Karpas-422 (cell line): ENCODE measurements around the gene LNPEP. TPM values are rescaled to one million over a fixed set of nuclear protein-coding genes. Genes with fewer than 3 reads are reported as not detected.

Experiments used
- DNase-seq: peaks from one replicate; pipeline ENCODE4 v3.0.0-alpha.2; 2015
- H2AFZ ChIP-seq: fragments of 200-600 bp; sonication (generic); 2 replicates; pipeline ENCODE4 v1.6.1; 2014; ENCODE audit warnings: antibody characterized with exemption, low read length, mixed read lengths
- H3K27ac ChIP-seq: fragments of 200-600 bp; sonication (generic); 2 replicates; pipeline ENCODE4 v1.5.1; 2014; ENCODE audit warnings: mild to moderate bottlenecking, low read length, moderate library complexity
- H3K27me3 ChIP-seq: fragments of 200-600 bp; sonication (generic); 2 replicates; pipeline ENCODE4 v1.6.1; 2014; ENCODE audit warnings: low read length, mixed read lengths
- H3K36me3 ChIP-seq: fragments of 200-600 bp; sonication (generic); 2 replicates; pipeline ENCODE4 v1.6.1; 2014; ENCODE audit warnings: low read length, mixed read lengths; ENCODE audit not compliant: insufficient read depth
- H3K4me1 ChIP-seq: fragments of 200-600 bp; sonication (generic); 2 replicates; pipeline ENCODE4 v1.6.1; 2014; ENCODE audit warnings: mild to moderate bottlenecking, low read length, mixed read lengths
- H3K4me2 ChIP-seq: fragments of 200-600 bp; sonication (generic); 2 replicates; pipeline ENCODE4 v1.6.1; 2014; ENCODE audit warnings: low read length, low read depth, mild to moderate bottlenecking; ENCODE audit not compliant: poor library complexity, severe bottlenecking
- H3K4me3 ChIP-seq: fragments of 200-600 bp; sonication (generic); 2 replicates; pipeline ENCODE4 v1.5.1; 2014; ENCODE audit warnings: mild to moderate bottlenecking, antibody characterized with exemption, low read length, mixed read lengths
- H3K79me2 ChIP-seq: fragments of 200-600 bp; sonication (generic); 2 replicates; pipeline ENCODE4 v1.6.1; 2014; ENCODE audit warnings: mild to moderate bottlenecking, low read length, mixed read lengths
- H3K9ac ChIP-seq: fragments of 200-600 bp; sonication (generic); 2 replicates; pipeline ENCODE4 v1.6.0; 2014; ENCODE audit warnings: low read length
- H3K9me2 ChIP-seq: fragments of 200-600 bp; sonication (generic), shearing (Covaris generic); replicated peaks from 2 replicates; pipeline ENCODE4 v1.6.0; 2014; ENCODE audit warnings: mild to moderate bottlenecking, low read length, moderate library complexity; ENCODE audit not compliant: insufficient read depth
- H3K9me3 ChIP-seq: fragments of 300-700, 200-600 bp; sonication (generic); 2 replicates; pipeline ENCODE4 v1.6.1; 2014; ENCODE audit warnings: low read length, mixed read lengths
- H4K20me1 ChIP-seq: fragments of 200-600 bp; sonication (generic); 2 replicates; pipeline ENCODE4 v1.6.1; 2014; ENCODE audit warnings: mild to moderate bottlenecking, antibody characterized with exemption, low read length, low read depth; ENCODE audit not compliant: insufficient read depth
- total RNA-seq: library from RNA; depleted of rRNA; stranded (reverse); fragments of >200 nt; shearing (Covaris generic); gene quantifications from 2 replicates; pipeline ENCODE4 v1.2.3, GENCODE V29; 2014; ENCODE audit warnings: low replicate concordance

LNPEP gene
- total RNA-seq, 1 experiment from 2014 or later: 92.3 TPM

GRCh38 chr5:96904054-96904931 lies 31.6 kb upstream of the LNPEP start:
- Histone ChIP-seq H3K4me3 (no peak overlapping the region), H3K9me3 (no peaks in the 10 kb centered on the region)

GRCh38 chr5:96905864-96906263 lies 30.0 kb upstream of the LNPEP start:
- Histone ChIP-seq H3K4me3 (no peak overlapping the region), H3K4me1 (no peaks in the 10 kb centered on the region), H2AFZ (no peak overlapping the region), H3K9ac (no peak overlapping the region), H3K79me2 (no peaks in the 10 kb centered on the region), H3K27ac (no peak overlapping the region), H3K4me2 (no peak overlapping the region), H3K36me3 (peaks cover 38% of the 10 kb centered on the region), H3K9me3 (no peaks in the 10 kb centered on the region), H3K9me2 (no peaks in the 10 kb centered on the region), H4K20me1 (no peaks in the 10 kb centered on the region), H3K27me3 (no peaks in the 10 kb centered on the region)
- DNase-seq: no peak

More at GRCh38 chr5:96904054-96904931, 31.6 kb upstream of the LNPEP start:
- H3K79me2 ChIP-seq: no peaks in the 10 kb centered on the region
- H3K27ac ChIP-seq: no peak overlapping the region
- no peak overlapping the region for H3K9ac ChIP-seq
- no peaks in the 10 kb centered on the region for H3K27me3 ChIP-seq
- DNase-seq: no peak
- no peaks in the 10 kb centered on the region for H3K4me1 ChIP-seq
- H3K36me3 ChIP-seq: peaks cover 38% of the 10 kb centered on the region
- H3K4me2 ChIP-seq: no peak overlapping the region
- H3K9me2 ChIP-seq: no peaks in the 10 kb centered on the region
- H4K20me1 ChIP-seq: no peaks in the 10 kb centered on the region
- H2AFZ ChIP-seq: no peak overlapping the region

DNA sequence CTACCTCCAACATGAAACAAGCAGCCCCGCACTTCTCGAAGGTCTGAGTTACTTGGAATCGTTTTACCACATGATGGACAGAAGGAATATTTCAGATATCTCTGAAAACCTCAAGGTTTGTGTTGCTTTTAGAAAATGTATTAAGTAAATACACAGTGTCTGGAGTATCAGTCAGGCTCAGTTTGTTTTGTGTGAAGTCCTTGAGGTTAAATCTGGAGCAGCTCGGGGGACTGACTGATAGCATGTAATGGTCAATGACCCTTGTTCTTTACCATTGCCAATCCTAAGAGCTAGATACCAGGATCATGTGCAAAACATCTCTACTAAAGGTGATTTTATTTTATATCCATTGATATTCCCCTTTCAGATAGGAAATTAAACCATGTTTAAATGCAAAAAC lies 26.9 kb upstream of the LNPEP start:
- H4K20me1 ChIP-seq: no peaks in the 10 kb centered on the region
- H3K9ac ChIP-seq: no peak overlapping the region
- no peak overlapping the region for H3K4me3 ChIP-seq
- H3K27me3 ChIP-seq: no peaks in the 10 kb centered on the region
- H3K4me2 ChIP-seq: no peak overlapping the region
- no peaks in the 10 kb centered on the region for H3K79me2 ChIP-seq
- H2AFZ ChIP-seq: no peak overlapping the region
- H3K4me1 ChIP-seq: no peaks in the 10 kb centered on the region
- no peak for DNase-seq
- H3K9me3 ChIP-seq: no peaks in the 10 kb centered on the region
- H3K36me3 ChIP-seq: peaks cover 17% of the 10 kb centered on the region; the same call in 1 of the 2 replicates
- no peaks in the 10 kb centered on the region for H3K9me2 ChIP-seq
- no peak overlapping the region for H3K27ac ChIP-seq

DNA sequence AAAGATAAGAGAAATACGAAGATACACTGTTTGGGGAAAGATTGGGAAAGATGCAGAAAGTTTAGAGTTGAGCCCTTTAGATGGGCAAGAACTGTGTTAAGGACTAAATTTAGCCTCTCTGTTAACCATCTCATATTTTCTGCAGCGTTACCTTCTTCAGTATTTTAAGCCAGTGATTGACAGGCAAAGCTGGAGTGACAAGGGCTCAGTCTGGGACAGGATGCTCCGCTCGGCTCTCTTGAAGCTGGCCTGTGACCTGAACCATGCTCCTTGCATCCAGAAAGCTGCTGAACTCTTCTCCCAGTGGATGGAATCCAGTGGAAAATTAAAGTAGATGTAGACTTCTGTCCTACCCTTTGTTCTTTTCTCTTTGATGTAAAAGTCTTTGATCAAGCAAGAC lies 26.4 kb upstream of the LNPEP start:
- no peak overlapping the region for H2AFZ ChIP-seq
- H3K4me3 ChIP-seq: no peak overlapping the region
- DNase-seq: no peak
- peaks cover 21% of the 10 kb centered on the region; the same call in 1 of the 2 replicates for H3K36me3 ChIP-seq
- no peaks in the 10 kb centered on the region for H3K9me2 ChIP-seq
- no peaks in the 10 kb centered on the region for H3K79me2 ChIP-seq
- no peaks in the 10 kb centered on the region for H3K27me3 ChIP-seq
- H3K9me3 ChIP-seq: no peaks in the 10 kb centered on the region
- no peak overlapping the region for H3K4me2 ChIP-seq
- H4K20me1 ChIP-seq: no peaks in the 10 kb centered on the region
- H3K9ac ChIP-seq: no peak overlapping the region
- no peak overlapping the region for H3K27ac ChIP-seq
- H3K4me1 ChIP-seq: no peaks in the 10 kb centered on the region

DNA sequence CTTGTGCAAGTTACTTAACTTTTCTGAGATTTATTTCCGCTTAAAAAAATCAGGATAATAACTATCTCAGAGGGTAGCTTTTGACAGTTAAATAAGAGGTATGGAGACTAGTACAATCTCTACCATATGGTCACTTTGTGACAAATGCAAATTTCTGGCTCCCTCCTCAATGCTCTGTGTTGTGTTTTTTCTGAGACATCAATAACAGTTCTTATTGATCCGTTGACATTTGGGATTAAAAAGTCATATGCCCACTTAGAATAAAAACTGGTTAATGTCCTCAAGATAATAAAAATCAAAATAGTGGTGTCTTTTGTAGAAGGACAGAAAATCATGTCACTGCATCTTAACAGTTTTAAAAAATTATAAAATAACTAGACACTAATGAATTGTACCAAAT lies 24.7 kb upstream of the LNPEP start:
- no peak for DNase-seq
- Histone ChIP-seq H3K4me3 (no peak overlapping the region), H3K4me1 (no peaks in the 10 kb centered on the region), H3K9me2 (no peaks in the 10 kb centered on the region), H3K79me2 (no peaks in the 10 kb centered on the region), H3K4me2 (no peak overlapping the region), H3K9ac (no peak overlapping the region), H3K9me3 (no peaks in the 10 kb centered on the region), H3K27ac (no peak overlapping the region), H2AFZ (no peak overlapping the region), H3K36me3 (peaks cover 24% of the 10 kb centered on the region; the same call in 1 of the 2 replicates), H3K27me3 (no peaks in the 10 kb centered on the region), H4K20me1 (no peaks in the 10 kb centered on the region)

GRCh38 chr5:96913233-96913632 lies 22.6 kb upstream of the LNPEP start:
- Histone ChIP-seq H3K79me2 (no peaks in the 10 kb centered on the region), H3K27ac (no peak overlapping the region), H2AFZ (no peak overlapping the region), H3K9me2 (no peaks in the 10 kb centered on the region), H4K20me1 (no peaks in the 10 kb centered on the region), H3K9ac (no peak overlapping the region), H3K4me3 (no peak overlapping the region), H3K27me3 (no peaks in the 10 kb centered on the region), H3K9me3 (no peaks in the 10 kb centered on the region), H3K36me3 (peaks cover 27% of the 10 kb centered on the region; the same call in 1 of the 2 replicates), H3K4me2 (no peak overlapping the region), H3K4me1 (no peaks in the 10 kb centered on the region)
- DNase-seq: no peak

GRCh38 chr5:96919754-96920197 lies 16.1 kb upstream of the LNPEP start:
- no peak overlapping the region for H3K9ac ChIP-seq
- no peaks in the 10 kb centered on the region for H3K27me3 ChIP-seq
- no peak overlapping the region for H2AFZ ChIP-seq
- H3K9me2 ChIP-seq: no peaks in the 10 kb centered on the region
- H3K4me3 ChIP-seq: no peak overlapping the region
- peaks cover 30% of the 10 kb centered on the region for H3K4me1 ChIP-seq
- no peak overlapping the region for H3K4me2 ChIP-seq
- H3K9me3 ChIP-seq: no peaks in the 10 kb centered on the region
- no peaks in the 10 kb centered on the region for H4K20me1 ChIP-seq
- no peak for DNase-seq
- H3K27ac ChIP-seq: no peak overlapping the region
- H3K36me3 ChIP-seq: peaks cover 11% of the 10 kb centered on the region
- H3K79me2 ChIP-seq: no peaks in the 10 kb centered on the region

DNA sequence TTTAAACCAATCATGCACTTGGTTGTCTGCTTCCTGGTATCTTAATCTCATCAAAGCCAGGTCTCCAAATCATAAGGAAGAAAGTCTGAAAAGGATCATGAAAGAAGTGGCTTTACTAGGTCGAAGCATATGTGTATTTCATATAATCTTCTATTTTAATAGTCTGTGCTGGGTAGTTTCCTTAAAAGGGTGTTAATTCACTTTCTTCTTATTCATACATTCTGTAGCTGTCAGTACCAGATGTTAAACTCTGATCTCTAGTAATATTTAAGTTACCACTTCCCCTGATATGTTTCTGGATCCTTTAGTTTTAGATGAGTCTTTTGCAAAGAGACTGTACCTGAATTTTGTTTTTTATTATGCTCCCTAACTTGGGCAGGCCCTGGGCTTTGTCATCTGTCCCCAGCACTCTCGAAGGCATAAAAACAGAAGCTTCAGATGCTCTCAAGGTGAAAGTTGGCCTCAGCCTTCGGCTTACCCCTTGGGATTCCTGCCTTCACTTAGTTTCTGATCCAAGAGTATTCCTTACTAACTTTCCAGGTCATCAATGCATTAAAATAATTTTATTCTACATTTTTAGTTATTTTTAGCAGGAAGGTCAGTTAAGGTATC lies 15.0 kb upstream of the LNPEP start:
- Histone ChIP-seq H4K20me1 (no peaks in the 10 kb centered on the region), H3K27me3 (no peaks in the 10 kb centered on the region), H3K4me1 (peaks cover 30% of the 10 kb centered on the region), H3K4me3 (no peak overlapping the region), H3K36me3 (peaks cover 7% of the 10 kb centered on the region), H3K4me2 (no peak overlapping the region), H3K79me2 (no peaks in the 10 kb centered on the region), H2AFZ (peak overlapping the region; percentile 23; the same call in 1 of the 2 replicates), H3K9ac (no peak overlapping the region), H3K9me3 (no peaks in the 10 kb centered on the region), H3K9me2 (no peaks in the 10 kb centered on the region), H3K27ac (0 out of 2 replicates have a peak overlapping the region, but pooled peaks have one; percentile 22)
- no peak for DNase-seq
